Activated CD4-positive, alpha-beta T cell treated with anti-CD3 and anti-CD28 coated beads, Interleukin-2, amount 10 ng/mL, durations not matched to agents 7 days and 5 days (primary cell): Measurements from ENCODE around the gene PAN2. TPM values are rescaled to one million over a fixed set of nuclear protein-coding genes. Genes with fewer than 3 reads are reported as not detected.
"Not testable (repeated sequence)": the region's sequence is repeated elsewhere in the genome, so short reads cannot be mapped to it uniquely, and the experiment has no call there.

Source experiments
- CTCF ChIA-PET: fragments of 350-600 bp; sonication (Branson Sonifier 250); formaldehyde crosslinking; loops from one replicate; lab custom pipeline; 2021; ENCODE audit warnings: antibody characterized with exemption; lab: Charles Lee
- POLR2A ChIA-PET: fragments of 350-600 bp; sonication (Branson Sonifier 250); formaldehyde crosslinking; loops from one replicate; lab custom pipeline; 2021; ENCODE audit warnings: antibody characterized with exemption; lab: Charles Lee
- DNase-seq: peaks from one replicate; pipeline ENCODE4 v3.0.0-alpha.2; 2020
- H3K27ac Mint-ChIP-seq: one replicate; pipeline ENCODE4 v1.8.0; 2021; ENCODE audit warnings: mild to moderate bottlenecking, moderate library complexity, mixed read lengths
- H3K27me3 Mint-ChIP-seq: one replicate; pipeline ENCODE4 v1.8.0; 2021; ENCODE audit warnings: mixed read lengths
- H3K36me3 Mint-ChIP-seq: one replicate; pipeline ENCODE4 v1.8.0; 2021; ENCODE audit warnings: low read depth, mixed read lengths
- H3K4me1 Mint-ChIP-seq: one replicate; pipeline ENCODE4 v1.8.0; 2021; ENCODE audit warnings: mixed read lengths
- H3K4me3 Mint-ChIP-seq: one replicate; pipeline ENCODE4 v1.8.0; 2021; ENCODE audit warnings: mild to moderate bottlenecking, moderate library complexity, mixed read lengths
- H3K9me3 Mint-ChIP-seq: one replicate; pipeline ENCODE4 v1.8.0; 2021; ENCODE audit warnings: mixed read lengths
- total RNA-seq, 2 experiments: library from RNA; stranded (reverse); gene quantifications; one replicate each; pipeline ENCODE4 v1.2.3, GENCODE V29; 2021

Gene PAN2
- total RNA-seq, 2 experiments from 2014 or later, result 76.9 to 78.9 TPM

DNA sequence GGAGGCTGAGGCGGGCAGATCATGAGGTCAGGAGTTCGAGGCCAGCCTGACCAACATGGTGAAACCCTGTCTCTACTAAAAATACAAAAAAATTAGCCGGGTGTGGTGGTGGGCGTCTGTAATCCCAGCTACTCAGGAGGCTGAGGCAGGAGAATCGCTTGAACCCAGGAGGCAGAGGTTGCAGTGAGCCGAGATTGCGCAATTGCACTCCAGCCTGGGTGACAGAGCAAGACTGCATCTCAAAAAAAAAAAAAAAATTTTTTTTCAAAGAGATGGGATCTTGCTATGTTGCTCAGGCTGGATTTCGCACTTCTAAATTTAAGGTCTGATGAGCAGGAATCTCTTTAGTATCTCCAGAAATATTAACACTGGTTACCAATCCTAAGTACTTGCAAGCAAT, 12.2 kb downstream of the PAN2 start:
- CTCF ChIA-PET, result interaction anchor here (0.8 to 1.3 kb wide), 2 partner anchors 11 to 13 kb away, joined by 3 to 4 read pairs; no protein-coding TSS in a partner anchor
- peaks cover 31% of the 10 kb centered on the region for H3K36me3 Mint-ChIP-seq
- H3K27me3 Mint-ChIP-seq, POLR2A ChIA-PET, H3K9me3 Mint-ChIP-seq, H3K27ac Mint-ChIP-seq, DNase-seq, H3K4me1 Mint-ChIP-seq, H3K4me3 Mint-ChIP-seq: not testable (repeated sequence)

DNA sequence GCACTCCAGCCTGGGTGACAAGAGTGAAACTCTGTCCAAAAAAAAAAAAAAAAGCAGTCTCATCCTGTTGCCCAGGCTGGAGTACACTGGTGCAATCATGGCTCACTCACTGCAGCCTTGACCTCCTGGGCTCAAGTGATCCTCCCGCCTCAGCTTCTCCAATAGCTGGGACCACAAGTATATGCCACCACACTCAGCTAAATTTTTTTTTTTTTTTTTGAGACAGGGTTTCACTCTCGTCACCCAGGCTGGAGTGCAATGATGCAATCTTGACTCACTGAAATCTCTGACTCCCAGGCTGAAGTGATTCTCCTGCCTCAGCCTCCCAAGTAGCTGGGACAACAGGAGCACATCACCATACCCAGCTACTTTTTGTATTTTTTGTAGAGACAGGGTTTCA, 12.8 kb downstream of the PAN2 start:
- Mint-ChIP-seq H3K27ac (no peak overlapping the region), H3K36me3 (peaks cover 28% of the 10 kb centered on the region), H3K4me1 (peaks cover 12% of the 10 kb centered on the region), H3K4me3 (no peak overlapping the region), H3K9me3 (no peaks in the 10 kb centered on the region), H3K27me3 (no peaks in the 10 kb centered on the region)
- CTCF ChIA-PET, result interaction anchor here (0.6 to 1.3 kb wide), 5 partner anchors 11 to 1823 kb away, joined by 3 to 5 read pairs (median 4); partner anchors contain the start of genes PAN2 and SMARCC2
- no peak for DNase-seq
- POLR2A ChIA-PET, result interaction anchor here (0.6 kb wide), 1 partner anchor 18 kb away, joined by 10 read pairs; the partner anchor contains the start of gene IL23A

- Mint-ChIP-seq H3K9me3 (no peaks in the 10 kb centered on the region), H3K27me3 (no peaks in the 10 kb centered on the region), H3K27ac (no peak overlapping the region), H3K36me3 (peaks cover 22% of the 10 kb centered on the region), H3K4me1 (peaks cover 23% of the 10 kb centered on the region), H3K4me3 (no peak overlapping the region)
- POLR2A ChIA-PET, result no interaction called here
- DNase-seq, result no peak
- CTCF ChIA-PET, result interaction anchor here (2.3 kb wide), 1 partner anchor 16 kb away, joined by 8 read pairs; the partner anchor contains the start of gene PAN2
These were observed 16.1 kb downstream of the PAN2 start for GRCh38 chr12:56317675-56318074.

GRCh38 chr12:56315622-56316473, 18.0 kb downstream of the PAN2 start, which contains the start of gene CNPY2:
Gene CNPY2 (minus strand): TSS chr12:56315988. CDS start chr12:56315217, 771 bp downstream.
- Mint-ChIP-seq H3K9me3 (no peaks in the 10 kb centered on the region), H3K36me3 (peaks cover 23% of the 10 kb centered on the region), H3K27me3 (no peaks in the 10 kb centered on the region), H3K4me3 (peak within 1 kb of the TSS; percentile 97), H3K4me1 (peaks cover 24% of the 10 kb centered on the region), H3K27ac (peak within 1 kb of the TSS; percentile 97)
- DNase-seq, result peak; percentile 96
- POLR2A ChIA-PET, result interaction anchor here (0.6 to 1.6 kb wide), 4 partner anchors 31 to 498 kb away, joined by 3 to 10 read pairs (median 4); partner anchors contain the start of genes ORMDL2 and STAT2
- CTCF ChIA-PET, result interaction anchor here (0.6 to 2.3 kb wide), 21 partner anchors 9 to 257 kb away, joined by 3 to 8 read pairs (median 5); partner anchors contain the start of genes IL23A, PAN2, SMARCC2 and SPRYD4

GRCh38 chr12:56315249-56315621, 18.6 kb downstream of the PAN2 start:
- no peaks in the 10 kb centered on the region for H3K9me3 Mint-ChIP-seq
- H3K4me3 Mint-ChIP-seq, result peak overlapping the region; percentile 97
- CTCF ChIA-PET, result interaction anchor here (1.0 to 2.3 kb wide), 17 partner anchors 8 to 258 kb away, joined by 3 to 8 read pairs (median 6); partner anchors contain the start of genes IL23A, PAN2, SMARCC2 and SPRYD4

GRCh38 chr12:56311003-56311402, 22.8 kb downstream of the PAN2 start:
- Mint-ChIP-seq H3K4me3 (no peak overlapping the region), H3K9me3 (no peaks in the 10 kb centered on the region), H3K27ac (peak overlapping the region; percentile 50), H3K27me3 (no peaks in the 10 kb centered on the region), H3K36me3 (peaks cover 28% of the 10 kb centered on the region), H3K4me1 (peaks cover 13% of the 10 kb centered on the region)
- CTCF ChIA-PET, result interaction anchor here (0.6 to 1.6 kb wide), 9 partner anchors 10 to 444 kb away, joined by 3 to 8 read pairs (median 5); partner anchors contain the start of genes PAN2, SMARCC2 and ZC3H10
- POLR2A ChIA-PET, result no interaction called here
- DNase-seq, result no peak

More at GRCh38 chr12:56315249-56315621, 18.6 kb downstream of the PAN2 start:
- Mint-ChIP-seq H3K27me3 (no peaks in the 10 kb centered on the region), H3K27ac (peak overlapping the region; percentile 97), H3K36me3 (peaks cover 27% of the 10 kb centered on the region), H3K4me1 (peaks cover 24% of the 10 kb centered on the region)
- POLR2A ChIA-PET, result interaction anchor here (1.6 kb wide), 1 partner anchor 44 kb away, joined by 10 read pairs; the partner anchor contains the start of gene STAT2
- DNase-seq, result no peak

DNA sequence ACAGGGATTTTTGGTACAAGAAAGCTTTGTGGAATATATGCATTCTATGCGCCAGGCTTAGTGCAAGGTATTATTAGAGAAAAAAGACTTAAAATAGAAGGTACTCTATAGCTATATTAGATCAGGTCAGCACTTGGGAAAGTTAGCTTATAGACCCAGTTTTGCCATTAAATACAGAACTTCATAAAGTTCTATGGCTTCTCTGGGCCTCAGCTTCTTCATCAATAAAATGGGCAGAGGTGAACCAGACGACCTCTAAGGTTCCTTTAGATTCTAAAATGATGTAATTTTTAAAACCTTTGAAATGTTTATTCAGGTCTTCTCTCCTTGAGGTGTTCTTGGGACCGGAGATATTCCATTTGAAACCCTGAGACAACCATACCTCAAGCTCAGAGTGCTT, 25.1 kb downstream of the PAN2 start:
- Mint-ChIP-seq H3K9me3 (no peaks in the 10 kb centered on the region), H3K27ac (no peak overlapping the region), H3K36me3 (peaks cover 25% of the 10 kb centered on the region), H3K4me3 (no peak overlapping the region), H3K27me3 (no peaks in the 10 kb centered on the region), H3K4me1 (peaks cover 2% of the 10 kb centered on the region)
- POLR2A ChIA-PET, result no interaction called here
- CTCF ChIA-PET, result interaction anchor here (0.8 to 1.5 kb wide), 4 partner anchors 10 to 155 kb away, joined by 3 to 5 read pairs (median 4); partner anchors contain the start of gene RNF41
- DNase-seq, result no peak

GRCh38 chr12:56307221-56307965, 26.4 kb downstream of the PAN2 start:
- CTCF ChIA-PET, result interaction anchor here (1.2 to 1.5 kb wide), 3 partner anchors 8 to 50 kb away, joined by 3 to 4 read pairs (median 3); partner anchors contain the start of gene CNPY2

DNA sequence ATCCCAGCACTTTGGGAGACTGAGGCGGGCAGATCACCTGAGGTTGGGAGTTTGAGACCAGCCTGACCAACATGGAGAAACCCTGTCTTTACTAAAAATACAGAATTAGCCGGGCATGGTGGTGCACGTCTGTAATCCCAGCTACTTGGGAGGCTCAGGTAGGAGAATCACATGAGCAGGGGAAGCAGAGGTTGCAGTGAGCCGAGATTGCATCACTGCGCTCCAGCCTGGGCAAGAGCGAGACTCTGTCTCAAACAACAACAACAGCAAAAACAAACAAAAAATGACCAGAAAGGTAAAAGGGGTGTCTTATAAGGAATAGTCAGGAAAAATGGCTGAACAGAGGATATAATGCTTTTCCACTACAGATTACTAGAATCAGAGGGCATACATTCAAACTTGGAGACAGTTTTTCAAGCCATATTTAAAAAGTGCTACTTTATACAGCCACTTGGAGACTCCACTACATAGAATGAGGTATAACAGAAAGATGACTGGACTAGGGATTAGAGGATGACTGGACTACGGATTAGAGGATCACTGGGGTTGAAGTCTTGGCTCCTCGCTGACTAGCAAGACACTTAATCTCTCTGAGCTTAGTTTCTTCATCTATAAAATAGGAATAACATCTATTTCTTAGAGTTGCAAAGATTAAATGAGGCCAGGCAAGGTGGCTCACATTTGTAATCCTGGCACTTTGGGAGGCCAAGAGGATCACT, 28.8 kb downstream of the PAN2 start:
- POLR2A ChIA-PET, result no interaction called here
- Mint-ChIP-seq H3K4me3 (no peak overlapping the region), H3K9me3 (no peaks in the 10 kb centered on the region), H3K36me3 (peaks cover 15% of the 10 kb centered on the region), H3K27ac (no peak overlapping the region), H3K27me3 (no peaks in the 10 kb centered on the region), H3K4me1 (peaks cover 19% of the 10 kb centered on the region)
- CTCF ChIA-PET, result interaction anchor here (0.6 to 1.7 kb wide), 5 partner anchors 8 to 523 kb away, joined by 3 to 5 read pairs (median 3); partner anchors contain the start of gene SMARCC2
- DNase-seq, result no peak

More at GRCh38 chr12:56307221-56307965, 26.4 kb downstream of the PAN2 start:
- H3K9me3 Mint-ChIP-seq, result no peaks in the 10 kb centered on the region
- H3K4me3 Mint-ChIP-seq, result no peak overlapping the region
- DNase-seq, result no peak
- no peak overlapping the region for H3K27ac Mint-ChIP-seq
- H3K27me3 Mint-ChIP-seq, result no peaks in the 10 kb centered on the region
- H3K4me1 Mint-ChIP-seq, result peaks cover 2% of the 10 kb centered on the region
- POLR2A ChIA-PET, result no interaction called here
- H3K36me3 Mint-ChIP-seq, result peaks cover 25% of the 10 kb centered on the region

- Mint-ChIP-seq H3K27ac (no peak overlapping the region), H3K36me3 (peaks cover 9% of the 10 kb centered on the region), H3K4me3 (no peak overlapping the region), H3K4me1 (peaks cover 20% of the 10 kb centered on the region), H3K27me3 (no peaks in the 10 kb centered on the region), H3K9me3 (no peaks in the 10 kb centered on the region)
- POLR2A ChIA-PET, result no interaction called here
- CTCF ChIA-PET, result interaction anchor here (1.4 to 1.7 kb wide), 2 partner anchors 9 to 115 kb away, joined by 3 to 5 read pairs; partner anchors contain the start of gene SMARCC2
- no peak for DNase-seq
These were observed 29.5 kb downstream of the PAN2 start for GRCh38 chr12:56304276-56304675.

DNA sequence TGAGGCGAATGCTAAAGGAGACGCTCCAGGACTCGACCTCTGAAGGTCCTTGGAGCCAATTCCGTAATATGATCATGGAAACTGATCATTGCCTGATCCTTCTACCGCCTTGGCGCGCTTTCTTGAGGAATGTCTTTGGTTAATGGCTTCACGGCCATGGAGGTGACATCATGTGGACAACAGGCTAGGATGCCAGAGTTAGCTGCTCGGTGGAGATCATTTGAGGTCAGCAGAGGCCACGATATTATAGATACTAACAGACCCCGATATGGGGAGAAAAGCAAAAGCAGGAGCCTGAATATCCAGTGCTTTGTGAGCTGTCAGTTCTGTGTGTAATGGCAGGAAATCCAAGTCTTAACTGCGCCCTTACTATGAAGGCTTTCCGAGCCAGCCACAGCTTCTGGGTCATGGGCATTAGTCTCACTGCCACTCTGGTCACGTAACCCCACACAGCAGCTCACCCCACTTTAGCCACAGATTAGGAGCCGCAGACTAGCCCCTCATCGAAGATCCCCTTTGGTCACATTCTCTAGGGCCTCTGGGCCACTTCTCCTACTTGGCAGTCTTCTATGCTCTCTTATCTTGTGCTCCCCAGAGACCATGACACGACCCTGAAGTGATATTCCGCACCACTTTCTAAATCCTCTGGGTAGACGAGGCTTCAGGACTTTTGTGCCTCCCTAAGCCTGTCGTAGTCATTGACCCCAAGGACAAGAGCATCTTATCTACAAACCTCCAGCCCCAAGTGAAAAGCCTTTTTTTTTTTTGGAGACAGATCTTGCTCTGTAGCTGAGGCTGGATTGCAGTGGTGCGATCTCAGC, 32.9 kb downstream of the PAN2 start:
- H3K27ac Mint-ChIP-seq, result peak overlapping the region; percentile 97
- ChIA-PET POLR2A (no interaction called here), CTCF (interaction anchor here (0.6 kb wide), 1 partner anchor 45 kb away, joined by 3 read pairs; no protein-coding TSS in a partner anchor)
- H3K9me3 Mint-ChIP-seq, result no peaks in the 10 kb centered on the region
- peaks cover 51% of the 10 kb centered on the region for H3K4me1 Mint-ChIP-seq
- H3K4me3 Mint-ChIP-seq, result peak overlapping the region; percentile 89
- H3K27me3 Mint-ChIP-seq, result no peaks in the 10 kb centered on the region
- peaks cover 24% of the 10 kb centered on the region for H3K36me3 Mint-ChIP-seq
- DNase-seq, result no peak
